Cerebellar nuclear complex (tissue), 1 donor: ENCODE data around the gene VPS4A.
"Not testable (repeated sequence)": the region's sequence is repeated elsewhere in the genome, so short reads cannot be mapped to it uniquely, and the experiment has no call there.

Experiments used
- DNase-seq, 2 experiments: peaks; one replicate each; lab custom pipeline; 2025; lab: John Stamatoyannopoulos, UW

VPS4A gene

GRCh38 chr16:69327585-69328310 lies 16.6 kb downstream of the VPS4A start:
- no peak for DNase-seq

- no peak for DNase-seq
These were observed 17.7 kb downstream of the VPS4A start for GRCh38 chr16:69328854-69329316.

GRCh38 chr16:69329369-69330285 lies 18.5 kb downstream of the VPS4A start:
- no peak for DNase-seq

- peak; percentile 28 to 90 for DNase-seq
These were observed 19.3 kb downstream of the VPS4A start, which contains the start of gene PDF for GRCh38 chr16:69330286-69331109. Gene PDF (minus strand): TSS chr16:69330588. CDS start chr16:69330570, 18 bp downstream.

GRCh38 chr16:69334696-69335095 lies 23.5 kb downstream of the VPS4A start:
- DNase-seq: no peak

- no peak for DNase-seq
These were observed 27.6 kb downstream of the VPS4A start for GRCh38 chr16:69338557-69339288.

GRCh38 chr16:69339289-69340094 lies 28.3 kb downstream of the VPS4A start, which contains the start of the genes COG8 and NIP7:
Gene COG8 (minus strand): TSS chr16:69339564. CDS start chr16:69339552, 12 bp downstream.
Gene NIP7 (plus strand): TSS chr16:69339772. CDS start chr16:69339830, 58 bp downstream.
- DNase-seq: peak; percentile 54 to 91

GRCh38 chr16:69340095-69340644 lies 29.0 kb downstream of the VPS4A start:
- no peak for DNase-seq

GRCh38 chr16:69344171-69344570 lies 33.0 kb downstream of the VPS4A start:
- no peak for DNase-seq

GRCh38 chr16:69345923-69346322 lies 34.8 kb downstream of the VPS4A start:
- DNase-seq: no peak

- DNase-seq: no peak
These were observed 35.5 kb downstream of the VPS4A start for GRCh38 chr16:69346683-69347082.

GRCh38 chr16:69348222-69348621 lies 37.1 kb downstream of the VPS4A start:
- DNase-seq: no peak

- no peak for DNase-seq
These were observed 38.4 kb downstream of the VPS4A start for GRCh38 chr16:69349536-69349935.

GRCh38 chr16:69350536-69351133 lies 39.5 kb downstream of the VPS4A start:
- no peak for DNase-seq

- DNase-seq: no peak
These were observed 40.3 kb downstream of the VPS4A start, which contains the start of gene TMED6 for GRCh38 chr16:69351309-69352027. Gene TMED6 (minus strand): TSS chr16:69351786. CDS start chr16:69351753, 33 bp downstream.

- DNase-seq: not testable (repeated sequence)
These were observed 48.9 kb downstream of the VPS4A start for GRCh38 chr16:69360070-69360469.

- no peak for DNase-seq
These were observed 52.1 kb downstream of the VPS4A start for GRCh38 chr16:69363281-69363717.

- DNase-seq: no peak
These were observed 52.9 kb downstream of the VPS4A start for GRCh38 chr16:69364088-69364487.
